Mucosa of descending colon (tissue), 3 donors: ENCODE data around the gene OR10V1. TPM values are rescaled to one million over a fixed set of nuclear protein-coding genes. Genes with fewer than 3 reads are reported as not detected.

Experiments used
- ATAC-seq: fragments of 200-7000 bp; cut with Tn5 transposase; one replicate; pipeline ENCODE4 v1.9.1; 2020; ENCODE audit warnings: mild to moderate bottlenecking, moderate library complexity
- DNase-seq, 3 donors: peaks; one replicate each; pipeline ENCODE4 v3.0.0-alpha.2; 2020
- H3K36me3 ChIP-seq: fragments of 200-600 bp; one replicate; pipeline ENCODE4 v1.8.0; 2021; ENCODE audit warnings: low read depth, mild to moderate bottlenecking
- H3K4me1 ChIP-seq: fragments of 200-600 bp; one replicate; pipeline ENCODE4 v1.8.0; 2021; ENCODE audit warnings: low read depth, mild to moderate bottlenecking
- H3K4me3 ChIP-seq: fragments of 200-600 bp; one replicate; pipeline ENCODE4 v1.8.0; 2021; ENCODE audit warnings: mild to moderate bottlenecking
- H3K9me3 ChIP-seq: fragments of 200-600 bp; one replicate; pipeline ENCODE4 v1.8.0; 2021; ENCODE audit warnings: mild to moderate bottlenecking
- CTCF ChIP-seq: fragments of 200-600 bp; IDR thresholded peaks from one replicate; pipeline ENCODE4 v1.8.0; 2022; ENCODE audit warnings: antibody characterized with exemption, mild to moderate bottlenecking
- intact Hi-C, 2 donors: fragments of 100-400 bp; cut with DNase I in 1 of 2; cut with micrococcal nuclease in 1 of 2; formaldehyde crosslinking; loops; one replicate each; pipeline versions ENCODE4 v1.11.0 to v1.11.1; 2022; cut with DNase I, micrococcal nuclease
- total RNA-seq, 3 donors: library from RNA; stranded (reverse); fragmentation: NEBNext Ultra II Directional in 2 of 3; extraction: Animal tissue kit (Norgen Biotek cat#: 25700) in 2 of 3; gene quantifications; one replicate each; pipeline versions ENCODE4 v1.2.1 to v1.2.4, GENCODE V29; 2021 to 2023
- donor health status: DM: no; HTN: no; CAD: no; lungs with moderate emphysema.
- donor health status: DM: no; HTN: no; CAD: no.
- donor health status: DM: no; HTN: yes; CAD: no.

OR10V1 gene
- total RNA-seq, 3 donors from 2014 or later: not detected

- TF ChIP-seq CTCF: peak; percentile 88
- Histone ChIP-seq H3K9me3 (no peaks in the 10 kb centered on the region), H3K4me3 (peak overlapping the region; percentile 80), H3K4me1 (peaks cover 28% of the 10 kb centered on the region), H3K36me3 (no peaks in the 10 kb centered on the region)
- DNase-seq (peak; percentile 89 to 95 (median 91)), ATAC-seq (peak; percentile 68)
- intact Hi-C loops: loop anchor here in 1 of 2 donors (2.0 kb wide), 1 partner anchor 49 kb away; no protein-coding TSS in a partner anchor
These were observed 40.2 kb upstream of the OR10V1 start for GRCh38 chr11:59753650-59754493.

- H3K4me3 ChIP-seq: no peak overlapping the region
- DNase-seq: no peak
- TF ChIP-seq CTCF: no peak
- no peaks in the 10 kb centered on the region for H3K4me1 ChIP-seq
- H3K9me3 ChIP-seq: no peaks in the 10 kb centered on the region
- intact Hi-C loops: no loop called here
- H3K36me3 ChIP-seq: no peaks in the 10 kb centered on the region
- ATAC-seq: no peak
These were observed 32.5 kb upstream of the OR10V1 start for GRCh38 chr11:59746111-59746510.

GRCh38 chr11:59730896-59731565 lies 17.4 kb upstream of the OR10V1 start:
- Histone ChIP-seq H3K4me3 (no peak overlapping the region), H3K4me1 (no peaks in the 10 kb centered on the region), H3K36me3 (no peaks in the 10 kb centered on the region), H3K9me3 (no peaks in the 10 kb centered on the region)
- DNase-seq (no peak), ATAC-seq (no peak)
- intact Hi-C loops: loop anchor here in 1 of 2 donors (10.0 kb wide), 1 partner anchor 194 kb away; no protein-coding TSS in a partner anchor
- TF ChIP-seq CTCF: no peak

GRCh38 chr11:59729834-59730233 lies 16.2 kb upstream of the OR10V1 start:
- intact Hi-C loops: loop anchor here in 1 of 2 donors (10.0 kb wide), 1 partner anchor 195 kb away; no protein-coding TSS in a partner anchor
- DNase-seq: no peak
- Histone ChIP-seq H3K9me3 (no peaks in the 10 kb centered on the region), H3K36me3 (no peaks in the 10 kb centered on the region), H3K4me3 (no peak overlapping the region), H3K4me1 (no peaks in the 10 kb centered on the region)
- ATAC-seq: no peak
- TF ChIP-seq CTCF: no peak

GRCh38 chr11:59728913-59729312 lies 15.3 kb upstream of the OR10V1 start:
- Histone ChIP-seq H3K4me1 (no peaks in the 10 kb centered on the region), H3K4me3 (no peak overlapping the region), H3K36me3 (no peaks in the 10 kb centered on the region), H3K9me3 (no peaks in the 10 kb centered on the region)
- DNase-seq (no peak), ATAC-seq (peak; percentile 24)
- intact Hi-C loops: no loop called here
- TF ChIP-seq CTCF: no peak
